BLaER1 treated with 17β-estradiol and CSF1 and Interleukin-3, amounts not matched to agents 10 nM and 100 nM (cell line): Measurements from ENCODE around the gene DNMT1.

Source experiments
- H3K27ac ChIP-seq, 11 experiments: shearing (Covaris generic); formaldehyde crosslinking; 2 replicates each; pipeline ENCODE4 v1.8.1; 2022
- H3K27me3 ChIP-seq, 11 experiments: shearing (Covaris generic); formaldehyde crosslinking; 2 replicates each; pipeline ENCODE4 v1.8.1; 2022
- H3K36me3 ChIP-seq, 11 experiments: shearing (Covaris generic); formaldehyde crosslinking; 2 replicates each; pipeline ENCODE4 v1.8.1; 2022
- H3K4me1 ChIP-seq, 10 experiments: shearing (Covaris generic); formaldehyde crosslinking; 2 replicates each; pipeline ENCODE4 v1.8.1; 2022
- H3K4me2 ChIP-seq, 11 experiments: shearing (Covaris generic); formaldehyde crosslinking; 2 replicates each; pipeline ENCODE4 v1.8.1; 2022
- H3K4me3 ChIP-seq, 10 experiments: shearing (Covaris generic); formaldehyde crosslinking; 2 replicates each; pipeline ENCODE4 v1.8.1; 2022
- H3K9ac ChIP-seq, 11 experiments: shearing (Covaris generic); formaldehyde crosslinking; 2 replicates each; pipeline ENCODE4 v1.8.1; 2022
- H3K9me3 ChIP-seq, 11 experiments: shearing (Covaris generic); formaldehyde crosslinking; replicated peaks in 1 of 11; 2 replicates each; pipeline ENCODE4 v1.8.1; 2022
- H4K20me1 ChIP-seq, 11 experiments: shearing (Covaris generic); formaldehyde crosslinking; 2 replicates each; pipeline ENCODE4 v1.8.1; 2022
- Cebpa-rat ChIP-seq, 11 experiments: shearing (Covaris generic); IDR thresholded peaks; 2 replicates each; pipeline ENCODE4 v1.8.1; 2022

Gene DNMT1

GRCh38 chr19:10133596-10133995 is 61.2 kb downstream of the DNMT1 start:
- Histone ChIP-seq H4K20me1 (peaks cover 0 to 26% (median 0%) of the 10 kb centered on the region in 11 experiments; a peak in 6 of 22 replicates), H3K4me1 (peaks cover 95 to 100% (median 98%) of the 10 kb centered on the region in 10 experiments), H3K27me3 (no peaks in the 10 kb centered on the region), H3K27ac (peak overlapping the region; percentile 58 to 99 (median 82); a peak in 21 of 22 replicates), H3K4me3 (peak overlapping the region in 1 of 10 experiments; percentile 5; a peak in 2 of 20 replicates), H3K4me2 (peak overlapping the region; percentile 69 to 88 (median 79)), H3K36me3 (peaks cover 70 to 100% (median 99%) of the 10 kb centered on the region in 11 experiments), H3K9me3 (peaks cover 0 to 12% (median 3%) of the 10 kb centered on the region in 11 experiments; a peak in 9 of 22 replicates), H3K9ac (peak overlapping the region in 10 of 11 experiments; percentile 0 to 74 (median 66); a peak in 16 of 22 replicates)
- no peak for TF ChIP-seq Cebpa-rat (IDR thresholded peaks at IDR 0.05)

- Histone ChIP-seq H3K27ac (peak overlapping the region; percentile 45 to 99 (median 82); a peak in 19 of 22 replicates), H3K4me2 (peak overlapping the region; percentile 69 to 88 (median 79); a peak in 20 of 22 replicates), H3K9me3 (peaks cover 0 to 12% (median 3%) of the 10 kb centered on the region in 11 experiments; a peak in 9 of 22 replicates), H3K4me1 (peaks cover 93 to 100% (median 98%) of the 10 kb centered on the region in 10 experiments), H3K4me3 (no peak overlapping the region), H3K9ac (peak overlapping the region in 4 of 11 experiments; percentile 45 to 74 (median 66); a peak in 3 of 22 replicates), H3K27me3 (no peaks in the 10 kb centered on the region), H4K20me1 (peaks cover 0 to 26% (median 0%) of the 10 kb centered on the region in 11 experiments; a peak in 4 of 22 replicates), H3K36me3 (peaks cover 70 to 100% (median 99%) of the 10 kb centered on the region in 11 experiments)
- no peak for TF ChIP-seq Cebpa-rat (IDR thresholded peaks at IDR 0.05)
These were observed 61.8 kb downstream of the DNMT1 start for GRCh38 chr19:10132905-10133304.

GRCh38 chr19:10126213-10126639 is 68.5 kb downstream of the DNMT1 start:
- Histone ChIP-seq H3K4me1 (peaks cover 82 to 98% (median 90%) of the 10 kb centered on the region in 10 experiments), H3K27me3 (no peaks in the 10 kb centered on the region), H3K4me3 (peak overlapping the region in 1 of 10 experiments; percentile 6; a peak in 2 of 20 replicates), H3K4me2 (peak overlapping the region; percentile 58 to 89 (median 73)), H4K20me1 (no peaks in the 10 kb centered on the region), H3K9me3 (no peaks in the 10 kb centered on the region), H3K27ac (peak overlapping the region; percentile 65 to 99 (median 93)), H3K9ac (peak overlapping the region; percentile 36 to 90 (median 78)), H3K36me3 (peaks cover 22 to 63% (median 54%) of the 10 kb centered on the region in 11 experiments)
- TF ChIP-seq Cebpa-rat (IDR thresholded peaks at IDR 0.05) = peak in 8 of 11 experiments; percentile 35 to 68 (median 65); a peak in 12 of 22 replicates

GRCh38 chr19:10124429-10124828 is 70.3 kb downstream of the DNMT1 start:
- H3K9ac ChIP-seq = peak overlapping the region in 6 of 11 experiments; percentile 2 to 90 (median 74); a peak in 6 of 22 replicates
- peaks cover 82 to 94% (median 87%) of the 10 kb centered on the region in 10 experiments for H3K4me1 ChIP-seq
- no peak for TF ChIP-seq Cebpa-rat (IDR thresholded peaks at IDR 0.05)
- peaks cover 10 to 45% (median 37%) of the 10 kb centered on the region in 11 experiments; a peak in 21 of 22 replicates for H3K36me3 ChIP-seq
- peak overlapping the region; percentile 58 to 89 (median 72); a peak in 12 of 22 replicates for H3K4me2 ChIP-seq
- H3K4me3 ChIP-seq = no peak overlapping the region
- no peaks in the 10 kb centered on the region for H3K9me3 ChIP-seq
- no peaks in the 10 kb centered on the region for H3K27me3 ChIP-seq
- peaks cover 0 to under 1% (median 0%) of the 10 kb centered on the region in 11 experiments; a peak in 3 of 22 replicates for H4K20me1 ChIP-seq
- peak overlapping the region; percentile 29 to 99 (median 92); a peak in 20 of 22 replicates for H3K27ac ChIP-seq

GRCh38 chr19:10122045-10122444 is 72.7 kb downstream of the DNMT1 start:
- Histone ChIP-seq H4K20me1 (peaks cover 6 to 24% (median 20%) of the 10 kb centered on the region in 11 experiments; a peak in 21 of 22 replicates), H3K4me1 (peaks cover 80 to 89% (median 84%) of the 10 kb centered on the region in 10 experiments), H3K9me3 (no peaks in the 10 kb centered on the region), H3K36me3 (peaks cover 18 to 42% (median 37%) of the 10 kb centered on the region in 11 experiments), H3K4me3 (no peak overlapping the region), H3K27me3 (no peaks in the 10 kb centered on the region), H3K27ac (peak overlapping the region; percentile 0 to 97 (median 92); a peak in 21 of 22 replicates), H3K4me2 (peak overlapping the region; percentile 44 to 100 (median 78); a peak in 18 of 22 replicates), H3K9ac (peak overlapping the region in 3 of 11 experiments; percentile 27 to 52 (median 37); a peak in 4 of 22 replicates)
- no peak for TF ChIP-seq Cebpa-rat (IDR thresholded peaks at IDR 0.05)

- Histone ChIP-seq H3K36me3 (peaks cover 32 to 56% (median 50%) of the 10 kb centered on the region in 11 experiments), H3K9ac (peak overlapping the region; percentile 22 to 97 (median 53); a peak in 19 of 22 replicates), H3K9me3 (no peaks in the 10 kb centered on the region), H4K20me1 (peaks cover 20 to 38% (median 33%) of the 10 kb centered on the region in 11 experiments; a peak in 21 of 22 replicates), H3K4me1 (peaks cover 80 to 91% (median 86%) of the 10 kb centered on the region in 10 experiments), H3K27me3 (no peaks in the 10 kb centered on the region), H3K4me2 (peak overlapping the region; percentile 55 to 100 (median 80)), H3K27ac (peak overlapping the region; percentile 46 to 97 (median 92); a peak in 20 of 22 replicates), H3K4me3 (peak overlapping the region in 4 of 10 experiments; percentile 6 to 51 (median 22); a peak in 4 of 20 replicates)
- TF ChIP-seq Cebpa-rat (IDR thresholded peaks at IDR 0.05) = no peak
These were observed 74.1 kb downstream of the DNMT1 start for GRCh38 chr19:10120538-10121189.

- no peak for TF ChIP-seq Cebpa-rat (IDR thresholded peaks at IDR 0.05)
- no peaks in the 10 kb centered on the region for H3K27me3 ChIP-seq
- peak overlapping the region; percentile 84 to 100 (median 97) for H3K4me2 ChIP-seq
- H3K36me3 ChIP-seq = peaks cover 46 to 57% (median 50%) of the 10 kb centered on the region in 11 experiments
- peaks cover 69 to 91% (median 82%) of the 10 kb centered on the region in 10 experiments for H3K4me1 ChIP-seq
- peak overlapping the region; percentile 90 to 97 (median 95) for H3K9ac ChIP-seq
- H3K27ac ChIP-seq = peak overlapping the region; percentile 82 to 97 (median 93)
- peaks cover 37 to 55% (median 50%) of the 10 kb centered on the region in 11 experiments; a peak in 21 of 22 replicates for H4K20me1 ChIP-seq
- peak overlapping the region; percentile 83 to 97 (median 93) for H3K4me3 ChIP-seq
- H3K9me3 ChIP-seq = no peaks in the 10 kb centered on the region
These were observed 75.8 kb downstream of the DNMT1 start for GRCh38 chr19:10118960-10119359.

GRCh38 chr19:10116866-10117616 is 77.7 kb downstream of the DNMT1 start:
- H3K27me3 ChIP-seq = no peaks in the 10 kb centered on the region
- H3K9me3 ChIP-seq = no peaks in the 10 kb centered on the region
- no peak for TF ChIP-seq Cebpa-rat (IDR thresholded peaks at IDR 0.05)
- H3K4me3 ChIP-seq = peak overlapping the region in 5 of 10 experiments; percentile 12 to 97 (median 48); a peak in 7 of 20 replicates
- H3K4me1 ChIP-seq = peaks cover 78 to 91% (median 88%) of the 10 kb centered on the region in 10 experiments
- peak overlapping the region in 9 of 11 experiments; percentile 50 to 97 (median 95); a peak in 14 of 22 replicates for H3K9ac ChIP-seq
- peaks cover 52 to 60% (median 56%) of the 10 kb centered on the region in 11 experiments for H3K36me3 ChIP-seq
- H3K27ac ChIP-seq = peak overlapping the region in 4 of 11 experiments; percentile 11 to 28 (median 27); a peak in 5 of 22 replicates
- peaks cover 46 to 74% (median 69%) of the 10 kb centered on the region in 11 experiments; a peak in 21 of 22 replicates for H4K20me1 ChIP-seq
- peak overlapping the region; percentile 84 to 100 (median 97); a peak in 20 of 22 replicates for H3K4me2 ChIP-seq
